Activated CD8-positive, alpha-beta memory T cell treated with anti-CD3 and anti-CD28 coated beads for 1 hour (primary cell): ENCODE data around the gene PI4K2B.
A peak's percentile ranks its signal among the peaks of the same experiment; 100 is the strongest.
"Not testable (repeated sequence)": the region's sequence is repeated elsewhere in the genome, so short reads cannot be mapped to it uniquely, and the experiment has no call there.

Experiments
- DNase-seq, 2 donors: peaks; one replicate each; pipeline ENCODE4 v3.0.0-alpha.2; 2020; ENCODE audit warnings: low read depth in 1 of 2; ENCODE audit errors: extremely low read depth in 1 of 2

Gene PI4K2B

DNA sequence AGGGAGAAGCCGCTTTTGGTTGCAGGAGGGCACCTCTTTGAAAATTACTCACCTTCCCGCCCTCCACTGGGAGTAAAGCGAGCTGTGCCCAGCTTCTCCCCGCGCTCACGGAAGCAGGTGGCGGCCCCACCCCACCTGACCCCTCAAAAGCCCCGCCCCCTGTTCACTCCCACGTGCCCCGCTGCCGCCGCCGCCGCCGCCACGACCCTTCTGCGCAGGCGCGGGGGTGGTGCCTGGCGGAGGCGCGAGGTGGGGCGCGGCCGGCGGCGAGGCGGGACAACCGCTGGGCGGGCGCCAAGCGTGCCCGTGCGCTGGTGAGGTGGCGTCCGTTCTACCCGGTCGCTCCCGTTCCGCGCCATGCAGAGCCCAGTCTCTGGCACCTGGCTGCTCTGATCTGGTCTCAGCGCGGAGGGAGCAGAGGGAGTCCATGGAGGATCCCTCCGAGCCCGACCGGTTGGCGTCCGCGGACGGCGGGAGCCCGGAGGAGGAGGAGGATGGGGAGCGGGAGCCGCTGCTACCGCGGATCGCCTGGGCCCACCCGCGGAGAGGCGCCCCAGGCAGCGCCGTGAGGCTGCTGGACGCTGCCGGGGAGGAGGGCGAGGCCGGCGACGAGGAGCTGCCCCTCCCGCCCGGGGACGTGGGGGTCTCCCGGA lies at the start of gene PI4K2B:
Gene PI4K2B (plus strand): TSS at position 297 of the 653 bp plus-strand sequence. CDS start 131 bp downstream, at position 428.
- DNase-seq = peak; percentile 83 to 92

DNA sequence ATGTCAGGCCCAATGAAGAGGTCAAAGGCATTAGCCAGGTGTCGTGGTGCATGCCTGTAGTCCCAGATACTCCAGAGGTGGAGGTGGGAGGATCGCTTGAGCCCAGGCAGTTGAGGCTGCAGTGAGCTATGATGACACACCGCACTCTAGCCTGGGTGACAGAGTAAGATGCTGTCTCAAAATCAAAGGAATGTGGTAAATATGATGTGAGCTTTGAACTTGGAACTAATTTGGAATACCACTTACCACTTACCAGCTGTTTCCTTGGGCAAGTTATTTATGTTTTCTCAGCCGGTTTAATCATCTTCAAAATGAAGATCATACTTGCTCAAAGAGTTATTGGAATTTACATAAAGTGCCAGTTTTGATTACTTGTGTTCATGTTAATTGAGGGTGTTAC lies 49.8 kb upstream of the PI4K2B start:
- DNase-seq = no peak

DNA sequence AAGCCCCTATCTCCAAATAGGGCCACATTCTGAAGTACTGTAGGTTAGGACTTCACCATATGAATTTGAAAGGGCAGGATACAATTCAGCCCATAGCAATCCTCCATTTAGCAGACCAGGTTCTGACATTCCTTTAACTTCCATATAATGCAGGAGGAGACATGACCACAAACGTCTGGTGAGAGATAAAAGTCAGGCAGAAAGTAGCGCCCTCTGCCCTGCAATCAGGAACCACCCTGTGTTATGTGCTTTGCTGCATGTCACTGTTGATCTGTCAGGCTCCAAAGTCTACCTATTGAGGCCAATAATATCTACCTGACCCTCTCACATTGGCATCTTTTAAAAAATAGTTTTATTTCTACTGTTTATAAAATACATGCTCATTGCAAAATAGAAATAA lies 43.4 kb upstream of the PI4K2B start:
- DNase-seq = no peak

DNA sequence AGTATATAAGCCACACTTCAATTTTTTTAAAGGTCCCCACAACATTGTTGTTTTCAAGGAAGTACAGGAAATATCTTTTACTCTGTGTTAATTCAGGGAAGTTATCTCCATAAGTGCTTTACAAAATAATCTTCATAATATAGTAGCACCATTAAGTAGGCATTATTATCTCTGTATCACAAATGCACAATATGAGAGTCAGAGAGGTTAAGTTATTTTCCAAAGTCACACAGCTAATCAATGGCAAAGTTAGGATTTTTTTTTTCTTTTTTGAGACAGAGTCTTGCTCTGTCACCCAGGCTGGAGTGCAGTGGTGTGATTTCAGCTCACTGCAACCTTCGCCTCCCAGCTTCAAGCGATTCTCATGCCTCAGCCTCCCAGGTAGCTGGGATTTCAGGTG lies 35.1 kb upstream of the PI4K2B start:
- no peak for DNase-seq

DNA sequence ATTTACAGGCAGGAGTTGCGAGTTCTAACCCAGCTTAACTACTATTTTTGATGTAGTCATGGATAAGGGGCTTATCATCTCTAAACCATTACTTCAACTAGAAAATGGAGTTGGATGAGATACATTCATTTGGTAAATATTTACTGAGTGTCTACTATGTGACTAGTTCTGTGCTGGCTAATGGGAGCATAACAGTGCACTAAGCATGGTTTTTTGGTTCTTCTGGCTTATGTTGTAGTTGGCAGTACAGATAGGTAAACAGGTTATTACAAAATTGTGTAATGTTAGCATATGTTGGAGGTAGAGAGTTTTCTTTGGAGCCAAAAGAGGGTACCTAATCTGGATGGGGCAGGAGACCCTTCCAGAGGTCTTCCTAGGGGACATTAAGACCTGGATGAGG lies 25.8 kb upstream of the PI4K2B start:
- no peak for DNase-seq

DNA sequence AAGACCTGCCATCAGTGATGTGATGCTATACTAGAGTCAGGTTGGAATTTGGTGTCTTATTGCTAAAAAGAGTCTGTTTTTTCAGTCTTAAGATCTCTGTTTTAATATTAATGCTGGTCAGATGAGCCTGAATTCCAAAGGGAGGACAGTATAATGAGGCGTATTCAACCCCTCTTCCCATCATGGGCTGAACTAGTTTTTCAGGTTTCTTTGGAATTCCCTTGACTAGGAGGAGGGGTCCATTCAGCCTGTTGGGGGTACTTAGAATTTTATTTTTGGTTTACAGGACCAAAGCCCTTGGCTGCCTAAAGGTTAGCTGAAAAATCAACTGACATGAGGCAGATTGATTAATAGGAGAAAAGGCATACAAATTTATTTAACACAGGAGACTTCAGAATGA lies 24.1 kb upstream of the PI4K2B start:
- no peak for DNase-seq

DNA sequence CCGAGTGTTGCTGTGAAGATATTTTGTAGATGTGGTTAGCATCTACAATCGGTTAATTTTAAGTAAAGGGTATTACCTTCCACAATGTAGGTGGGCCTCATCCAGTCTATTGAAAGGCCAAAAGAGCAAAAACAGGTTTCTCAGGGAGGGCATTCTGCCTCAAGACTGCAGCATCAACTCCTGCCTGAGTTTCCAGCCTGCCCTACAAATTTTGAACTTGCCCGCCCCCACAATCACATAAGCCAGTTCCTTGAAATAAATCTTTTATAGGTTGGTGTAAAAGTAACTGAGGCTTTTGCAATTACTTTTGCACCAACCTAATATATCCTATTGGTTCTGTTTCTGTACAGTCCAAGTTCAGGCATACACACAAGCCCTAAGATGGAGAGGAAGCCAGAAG lies 22.1 kb upstream of the PI4K2B start:
- DNase-seq = no peak

DNA sequence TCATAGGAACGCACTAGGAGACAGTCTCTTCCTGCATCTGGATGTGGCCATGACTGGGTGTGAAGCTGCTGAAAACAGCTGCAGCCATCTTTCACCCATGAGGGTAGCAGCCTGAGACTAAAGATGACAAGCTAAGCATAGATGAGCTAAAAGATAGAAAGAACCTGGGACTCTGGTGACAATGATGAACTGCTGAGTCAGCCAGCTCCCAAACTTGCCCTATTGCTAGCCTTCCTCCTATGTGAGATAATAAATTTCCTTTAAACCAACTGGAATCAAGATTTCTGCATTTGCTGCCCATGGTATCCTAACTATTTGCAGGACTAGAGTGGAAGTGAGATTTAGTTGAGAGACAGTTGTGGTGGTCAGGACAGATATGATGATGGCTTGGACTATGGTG lies 21.0 kb upstream of the PI4K2B start:
- DNase-seq = no peak

DNA sequence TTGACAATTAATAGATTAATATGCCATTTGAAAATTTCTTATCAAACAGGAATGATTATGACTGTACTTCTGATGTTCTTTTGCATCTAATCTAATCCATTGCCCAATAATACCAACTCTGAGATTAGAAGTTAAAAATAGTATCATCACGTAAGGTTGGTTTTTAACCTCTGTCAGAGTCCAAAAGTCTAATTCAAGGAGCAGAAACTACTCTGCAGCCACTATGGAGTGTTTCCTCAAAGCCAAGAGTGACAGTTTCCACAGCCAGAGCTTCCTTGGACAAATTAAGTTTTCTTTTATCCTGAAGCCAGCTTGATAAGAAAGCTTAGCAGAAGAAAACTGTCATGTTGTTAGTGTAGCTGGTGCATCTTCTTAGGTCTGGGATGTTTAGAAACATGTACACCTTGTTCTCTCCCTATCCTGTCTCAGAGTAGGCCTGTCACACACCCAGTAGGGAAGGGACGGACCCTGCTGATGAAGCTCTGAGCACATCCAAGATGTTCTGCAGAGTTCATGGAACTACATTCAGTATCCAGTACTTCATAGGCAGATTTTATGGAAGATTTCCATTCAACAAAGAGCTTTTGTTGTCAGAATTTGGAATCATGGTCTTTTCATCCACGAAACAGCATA lies 20.4 kb upstream of the PI4K2B start:
- no peak for DNase-seq

DNA sequence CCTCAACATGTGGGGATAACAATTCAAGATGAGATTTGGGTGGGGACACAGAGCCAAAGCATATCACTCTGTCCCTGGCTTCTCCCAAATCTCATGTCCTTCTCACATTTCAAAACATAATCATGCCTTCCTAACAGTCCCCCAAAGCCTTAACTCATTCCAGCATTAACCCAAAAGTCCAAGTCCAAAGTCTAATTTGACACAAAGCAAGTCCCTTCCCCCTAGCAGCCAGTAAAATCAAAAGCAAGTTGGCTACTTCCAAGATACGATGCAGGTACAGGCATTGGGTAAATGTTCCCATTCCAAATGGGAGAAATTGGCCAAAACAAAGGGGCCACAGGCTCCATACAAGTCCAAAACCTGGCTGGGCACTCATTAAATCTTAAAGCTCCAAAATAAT lies 19.1 kb upstream of the PI4K2B start:
- DNase-seq = not testable (repeated sequence)

DNA sequence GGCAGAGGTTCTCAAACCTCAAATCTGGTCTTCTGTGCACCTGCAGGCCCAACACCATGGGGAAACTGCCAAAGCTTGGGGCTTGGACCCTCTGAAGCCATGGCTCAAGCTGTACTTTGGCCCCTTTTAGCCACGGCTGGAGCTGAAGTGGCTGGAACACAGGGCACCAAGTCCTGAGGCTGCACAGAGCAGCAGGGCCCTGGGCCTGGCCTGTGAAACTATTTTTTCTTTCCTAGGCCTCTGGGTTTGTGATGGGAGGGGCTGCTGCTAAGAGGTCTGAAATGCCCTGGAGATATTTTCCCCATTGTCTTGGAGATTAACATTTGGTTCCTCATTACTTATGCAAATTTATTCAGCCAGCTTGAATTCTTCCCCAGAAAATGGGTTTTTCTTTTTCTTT lies 18.3 kb upstream of the PI4K2B start:
- no peak for DNase-seq

DNA sequence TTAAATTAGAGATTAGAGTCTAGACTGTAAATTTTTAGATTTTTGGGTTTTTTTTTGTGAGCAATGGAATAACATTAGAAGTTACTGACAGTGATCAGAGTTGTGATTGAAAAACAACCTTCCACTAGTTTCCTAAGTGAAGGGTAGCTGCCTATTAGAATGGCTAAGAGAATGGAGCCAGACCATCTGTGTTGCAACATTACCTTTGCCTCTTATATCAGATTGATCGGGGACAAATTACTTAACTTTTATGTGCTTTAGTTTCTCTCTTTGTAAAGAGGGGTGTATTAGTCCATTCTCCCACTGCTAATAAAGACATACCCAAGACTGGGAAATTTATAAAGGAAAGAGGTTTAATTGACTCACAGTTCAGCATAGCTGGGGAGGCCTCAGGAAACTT lies 12.5 kb upstream of the PI4K2B start:
- no peak for DNase-seq

DNA sequence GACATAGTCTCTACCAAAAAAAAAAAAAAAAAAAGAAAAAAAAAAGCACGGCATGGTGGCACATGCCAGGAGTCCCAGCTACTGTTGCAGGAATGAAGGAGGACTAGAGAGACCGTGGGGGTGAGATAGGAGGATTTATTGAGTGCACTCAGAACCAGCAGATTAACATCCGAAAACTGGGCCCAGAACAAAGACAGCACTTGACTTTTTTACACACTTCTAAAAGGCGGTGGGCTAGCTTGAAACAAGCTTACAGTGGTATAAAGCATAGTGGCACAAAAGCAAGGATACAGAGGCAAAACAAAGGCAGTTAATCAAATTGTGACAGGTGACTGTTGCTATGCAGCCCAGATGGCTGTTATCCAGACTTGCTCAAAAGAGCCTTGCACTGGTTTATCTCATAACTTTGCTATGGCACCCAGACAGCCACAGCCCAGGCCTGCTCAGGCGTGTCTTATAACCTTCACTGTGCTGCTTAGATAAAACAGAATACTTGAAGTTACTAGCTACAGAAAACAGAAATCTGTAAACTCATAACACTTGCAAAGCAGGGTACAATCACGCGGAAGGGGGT lies 9.9 kb upstream of the PI4K2B start:
- no peak for DNase-seq

DNA sequence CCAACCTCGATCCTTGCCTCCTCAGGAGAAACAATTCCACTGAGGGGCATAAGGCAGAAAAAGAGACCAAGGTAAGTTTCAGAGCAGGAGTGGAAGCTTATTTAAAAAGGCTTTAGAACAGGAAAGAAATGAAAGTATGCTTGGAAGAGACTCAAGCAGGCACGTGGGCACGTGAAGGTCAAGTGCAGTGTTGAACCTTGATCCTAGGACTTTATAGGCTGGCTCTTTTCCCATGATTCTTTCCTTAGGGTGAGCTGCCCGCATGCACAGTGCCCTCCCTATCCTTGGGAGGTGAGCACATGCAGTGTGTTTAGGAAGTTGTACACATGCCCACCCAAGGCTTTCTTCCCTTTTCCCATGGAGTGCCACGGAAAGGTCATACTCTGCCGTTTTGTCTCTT lies 4.0 kb upstream of the PI4K2B start:
- DNase-seq = no peak

DNA sequence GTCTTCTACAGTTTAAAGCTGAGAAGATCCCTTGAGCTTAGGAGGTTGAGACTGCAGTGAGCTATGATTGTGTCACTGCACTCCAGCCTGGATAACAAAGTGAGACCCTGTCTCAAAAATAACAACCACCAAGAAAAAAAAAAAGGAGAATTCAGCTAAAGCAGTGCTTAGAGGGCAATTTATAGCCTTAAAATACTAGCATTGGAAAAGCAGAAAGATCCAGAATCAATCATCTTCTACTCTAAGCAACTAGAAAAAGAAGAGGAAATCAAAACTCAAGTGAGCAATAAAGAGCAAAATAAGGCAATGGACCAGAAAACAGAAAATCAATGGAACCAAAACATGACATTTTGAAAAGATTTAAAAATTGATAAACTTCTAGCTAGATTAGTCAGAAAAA lies 639 bp upstream of the PI4K2B start:
- DNase-seq = no peak

DNA sequence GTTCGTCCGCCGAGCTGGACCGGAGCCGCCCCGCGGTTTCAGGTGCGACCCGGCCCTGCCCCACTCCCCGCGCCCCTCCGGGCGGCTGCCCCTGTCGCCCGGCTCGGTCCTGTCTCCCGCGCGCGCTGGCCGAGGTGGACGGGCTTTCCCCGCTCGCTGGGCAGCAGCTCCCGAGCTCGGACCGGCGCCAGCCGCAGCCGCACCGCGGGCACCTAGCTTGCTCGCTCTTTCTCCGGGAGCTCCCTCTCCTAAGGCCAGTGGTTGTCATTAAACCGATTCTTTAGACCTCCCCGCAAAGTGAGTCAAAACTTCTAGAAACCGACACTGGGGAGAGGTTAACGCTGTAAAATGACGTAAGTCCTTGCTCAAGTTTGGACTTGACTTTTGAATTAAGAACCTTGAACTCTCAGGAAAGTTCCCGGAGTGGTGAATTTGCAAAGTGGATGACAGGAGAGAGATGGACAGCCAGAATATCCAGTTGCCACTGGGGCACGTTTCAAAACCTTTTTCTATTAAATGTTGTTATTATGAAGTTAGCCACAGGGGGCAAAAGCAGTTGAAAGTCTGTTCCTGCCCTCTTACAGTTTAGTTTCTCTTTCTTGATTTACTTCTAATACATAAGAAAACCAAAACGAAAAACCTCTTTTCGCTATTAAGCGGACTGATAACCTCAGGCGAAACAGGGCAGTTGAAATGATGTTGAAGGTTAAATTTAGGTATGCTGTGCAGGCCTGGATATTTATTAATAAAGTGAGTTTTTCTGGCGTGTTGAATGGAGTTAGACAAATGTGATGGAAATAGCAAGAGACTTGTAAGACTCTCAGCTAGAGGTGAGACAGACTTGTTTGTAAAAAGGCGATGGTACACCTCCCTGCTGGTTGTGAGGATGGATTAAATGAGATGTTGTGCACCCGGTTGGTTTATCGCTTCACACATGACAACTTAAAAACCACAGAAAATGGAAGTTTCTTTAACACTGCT lies 847 bp downstream of the PI4K2B start:
- DNase-seq = no peak

DNA sequence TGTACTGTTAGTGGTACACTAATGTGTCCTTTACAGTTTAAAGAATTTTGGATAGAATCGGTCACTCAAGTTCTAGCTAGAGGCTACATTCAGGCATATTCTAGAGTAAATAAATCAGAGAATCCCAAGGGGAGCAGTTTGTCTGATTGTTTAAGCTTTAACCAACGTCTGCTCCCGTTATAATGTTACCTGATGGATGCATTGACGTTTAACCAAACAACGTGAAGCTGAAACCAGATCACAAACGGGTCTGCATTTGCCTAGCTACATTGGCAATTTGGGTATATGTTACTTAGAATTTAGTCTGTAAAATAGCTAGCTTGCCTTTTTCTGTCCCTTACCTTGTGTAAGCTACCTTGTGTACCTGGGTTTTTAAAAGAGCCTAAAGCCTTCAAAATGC lies 1.6 kb downstream of the PI4K2B start:
- DNase-seq = no peak

DNA sequence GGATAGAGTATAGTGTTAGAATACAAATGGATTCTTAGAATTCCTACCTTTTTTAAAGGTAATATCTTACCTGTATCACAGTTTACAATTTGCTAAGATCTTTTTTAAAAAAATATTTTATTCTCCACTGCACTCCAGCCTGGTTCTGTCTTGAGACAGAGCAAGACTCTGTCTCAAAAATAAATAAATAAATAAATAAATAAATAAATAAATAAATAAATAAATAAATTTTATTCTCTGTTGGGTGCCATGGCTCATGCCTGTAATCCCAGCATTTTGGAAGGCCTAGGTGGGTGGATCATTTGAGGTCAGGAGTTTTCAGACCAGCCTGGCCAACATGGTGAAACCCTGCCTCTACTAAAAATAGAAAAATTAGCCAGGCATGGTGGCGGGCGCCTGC lies 2.2 kb downstream of the PI4K2B start:
- not testable (repeated sequence) for DNase-seq

DNA sequence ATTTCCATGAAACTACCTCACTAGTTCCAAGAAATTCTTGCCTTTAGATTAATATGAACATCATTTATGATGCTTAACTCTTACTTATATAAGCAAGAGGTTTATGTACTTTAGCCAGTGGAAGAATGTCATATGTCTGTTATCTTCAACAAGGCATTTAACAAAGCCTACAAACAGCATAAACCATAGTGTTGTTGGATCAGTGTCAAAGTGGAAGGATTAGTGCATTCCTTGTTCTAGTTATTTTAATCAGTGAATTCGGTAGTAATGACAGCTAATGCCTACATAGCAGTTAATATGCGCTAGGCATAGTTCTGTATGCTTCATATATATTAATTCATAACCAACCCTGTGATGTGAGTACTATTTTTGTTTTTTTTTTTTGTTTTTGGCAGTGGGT lies 3.1 kb downstream of the PI4K2B start:
- no peak for DNase-seq

DNA sequence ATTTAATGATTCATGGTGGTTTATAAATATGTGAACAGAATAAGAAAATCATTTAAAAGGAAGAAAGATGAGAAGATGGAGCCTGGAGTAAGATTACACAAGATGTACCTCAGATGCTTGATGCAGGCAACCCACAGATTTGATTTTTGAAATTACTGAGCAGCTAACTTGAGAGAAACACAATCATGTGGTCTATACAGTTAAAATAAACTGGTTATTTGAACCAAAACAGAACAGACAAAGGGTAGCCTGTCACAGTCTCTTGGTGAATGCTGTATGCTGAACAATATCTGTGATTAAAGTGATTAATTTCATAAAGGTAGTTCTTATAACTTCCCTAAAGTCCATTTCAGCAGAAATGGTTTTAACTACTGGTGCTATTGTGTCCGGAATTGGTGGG lies 4.2 kb downstream of the PI4K2B start:
- no peak for DNase-seq

DNA sequence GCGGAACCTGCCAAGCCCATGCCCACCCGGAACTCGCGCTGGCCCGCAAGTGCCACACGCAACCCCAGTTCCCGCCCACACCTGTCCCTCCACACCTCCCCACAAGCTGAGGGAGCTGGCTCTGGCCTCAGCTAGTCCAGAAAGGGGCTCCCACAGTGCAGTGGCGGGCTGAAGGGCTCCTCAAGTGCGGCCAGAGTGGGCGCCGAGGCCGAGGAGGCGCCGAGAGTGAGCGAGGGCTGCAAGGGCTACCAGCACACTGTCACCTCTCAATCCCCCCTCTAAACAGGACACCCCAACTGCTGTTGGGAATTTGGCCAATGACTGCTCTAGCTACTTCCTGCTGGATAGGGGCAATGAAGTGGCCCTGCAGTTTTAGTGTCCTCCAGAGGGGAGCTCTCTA lies 5.7 kb downstream of the PI4K2B start:
- DNase-seq = not testable (repeated sequence)
